ENCODE measurements around the gene UGGT2. TPM values are rescaled to one million over a fixed set of nuclear protein-coding genes. Genes with fewer than 3 reads are reported as not detected.
"Not testable (repeated sequence)": the region's sequence is repeated elsewhere in the genome, so short reads cannot be mapped to it uniquely, and the experiment has no call there.

UGGT2 gene
- total RNA-seq, 1 donor: 63.0 TPM

DNA sequence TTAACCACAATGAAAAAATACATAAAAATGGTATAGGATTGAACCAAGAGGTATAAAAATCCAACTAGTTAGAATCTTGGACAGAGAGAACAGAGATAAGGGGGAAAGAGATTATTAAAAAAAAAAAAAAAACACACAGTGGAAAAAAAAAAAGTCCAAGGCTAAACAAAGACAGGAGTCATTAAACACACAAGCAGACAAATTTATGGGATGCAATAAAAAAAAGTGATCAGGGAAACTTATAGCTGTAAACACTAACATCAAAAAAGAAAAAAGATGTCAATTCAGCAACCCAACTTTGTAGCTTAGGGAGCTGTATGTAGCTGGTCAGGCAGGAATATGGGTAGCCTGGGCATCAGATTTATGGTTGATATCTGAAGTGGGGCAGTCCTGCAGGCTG is 247.3 kb downstream of the UGGT2 start:
- no peak overlapping the region for H3K4me3 ChIP-seq (ENCODE audit: low read depth, low read length)
- TF ChIP-seq, protein P1, sequence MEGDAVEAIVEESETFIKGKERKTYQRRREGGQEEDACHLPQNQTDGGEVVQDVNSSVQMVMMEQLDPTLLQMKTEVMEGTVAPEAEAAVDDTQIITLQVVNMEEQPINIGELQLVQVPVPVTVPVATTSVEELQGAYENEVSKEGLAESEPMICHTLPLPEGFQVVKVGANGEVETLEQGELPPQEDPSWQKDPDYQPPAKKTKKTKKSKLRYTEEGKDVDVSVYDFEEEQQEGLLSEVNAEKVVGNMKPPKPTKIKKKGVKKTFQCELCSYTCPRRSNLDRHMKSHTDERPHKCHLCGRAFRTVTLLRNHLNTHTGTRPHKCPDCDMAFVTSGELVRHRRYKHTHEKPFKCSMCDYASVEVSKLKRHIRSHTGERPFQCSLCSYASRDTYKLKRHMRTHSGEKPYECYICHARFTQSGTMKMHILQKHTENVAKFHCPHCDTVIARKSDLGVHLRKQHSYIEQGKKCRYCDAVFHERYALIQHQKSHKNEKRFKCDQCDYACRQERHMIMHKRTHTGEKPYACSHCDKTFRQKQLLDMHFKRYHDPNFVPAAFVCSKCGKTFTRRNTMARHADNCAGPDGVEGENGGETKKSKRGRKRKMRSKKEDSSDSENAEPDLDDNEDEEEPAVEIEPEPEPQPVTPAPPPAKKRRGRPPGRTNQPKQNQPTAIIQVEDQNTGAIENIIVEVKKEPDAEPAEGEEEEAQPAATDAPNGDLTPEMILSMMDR (IDR thresholded peaks at IDR 0.05; ENCODE audit: insufficient read depth, low read depth, low read length): no peak
- DNase-seq (ENCODE audit: low read depth): no peak

DNA sequence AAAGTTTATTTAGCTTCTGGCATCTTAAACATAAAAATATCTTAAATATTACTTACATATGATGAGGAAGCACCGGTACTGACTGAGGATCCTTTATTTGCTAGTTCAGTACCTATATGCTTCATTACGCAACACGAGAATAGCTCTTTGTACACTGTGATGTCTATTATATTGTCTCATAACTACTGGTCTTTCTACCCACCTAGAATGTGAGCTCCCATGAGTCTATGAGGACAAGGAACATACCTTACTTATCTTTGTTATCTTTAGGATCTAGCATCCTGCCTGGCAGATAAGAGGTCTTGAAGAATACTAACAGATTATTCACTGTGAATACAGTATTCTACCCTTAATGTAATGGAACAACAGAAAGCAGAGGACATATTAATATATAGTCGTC is 251.4 kb downstream of the UGGT2 start:
- no peak overlapping the region for H3K4me3 ChIP-seq (ENCODE audit: low read depth, low read length)
- no peak for DNase-seq (ENCODE audit: low read depth)
- TF ChIP-seq, protein P1 (IDR thresholded peaks at IDR 0.05; ENCODE audit: insufficient read depth, low read depth, low read length): no peak

DNA sequence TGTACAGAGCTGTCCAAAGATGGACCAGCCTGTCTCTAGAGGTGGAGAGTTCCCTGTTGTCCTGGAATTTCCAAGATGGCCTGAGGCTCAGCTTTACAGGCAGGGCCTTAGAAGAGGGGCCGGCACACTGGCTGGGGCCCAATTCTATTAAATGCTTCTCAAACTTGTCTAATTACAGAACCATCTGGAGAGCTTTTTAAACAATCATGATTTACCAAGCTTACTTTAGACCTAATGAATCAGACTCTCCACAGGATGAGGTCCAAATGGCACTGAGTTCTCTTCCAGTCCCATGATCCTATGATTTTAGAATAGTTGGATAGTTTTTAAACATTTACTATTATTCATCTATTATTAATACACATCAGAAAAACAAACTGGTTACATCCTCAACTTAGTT is 252.8 kb downstream of the UGGT2 start:
- TF ChIP-seq, protein P1 (IDR thresholded peaks at IDR 0.05; ENCODE audit: insufficient read depth, low read depth, low read length): no peak
- DNase-seq (ENCODE audit: low read depth): no peak

DNA sequence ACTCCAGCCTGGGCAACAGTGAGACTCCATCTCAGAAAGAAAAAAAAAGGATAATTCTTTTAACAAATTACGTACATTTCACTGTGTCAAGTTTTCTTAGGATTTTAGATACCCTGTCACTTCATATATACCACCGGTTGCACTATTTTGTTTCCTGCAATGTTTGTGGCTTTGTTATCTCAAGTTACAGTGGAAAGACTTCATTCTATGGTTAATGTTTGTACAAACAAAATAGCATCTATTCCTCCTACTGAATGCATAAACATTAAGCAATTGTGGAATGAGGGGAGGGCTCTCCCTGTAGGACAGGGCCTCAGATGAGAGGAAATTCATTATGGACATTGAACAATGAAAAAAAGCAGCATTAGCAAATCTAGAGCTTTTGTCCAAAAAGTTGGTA is 256.2 kb downstream of the UGGT2 start:
- no peak overlapping the region for H3K4me3 ChIP-seq (ENCODE audit: low read depth, low read length)
- DNase-seq (ENCODE audit: low read depth): peak; percentile 65
- TF ChIP-seq, protein P1 (IDR thresholded peaks at IDR 0.05; ENCODE audit: insufficient read depth, low read depth, low read length): no peak

More for the DNA sequence above, 252.8 kb downstream of the UGGT2 start:
- no peak overlapping the region for H3K4me3 ChIP-seq (ENCODE audit: low read depth, low read length)

DNA sequence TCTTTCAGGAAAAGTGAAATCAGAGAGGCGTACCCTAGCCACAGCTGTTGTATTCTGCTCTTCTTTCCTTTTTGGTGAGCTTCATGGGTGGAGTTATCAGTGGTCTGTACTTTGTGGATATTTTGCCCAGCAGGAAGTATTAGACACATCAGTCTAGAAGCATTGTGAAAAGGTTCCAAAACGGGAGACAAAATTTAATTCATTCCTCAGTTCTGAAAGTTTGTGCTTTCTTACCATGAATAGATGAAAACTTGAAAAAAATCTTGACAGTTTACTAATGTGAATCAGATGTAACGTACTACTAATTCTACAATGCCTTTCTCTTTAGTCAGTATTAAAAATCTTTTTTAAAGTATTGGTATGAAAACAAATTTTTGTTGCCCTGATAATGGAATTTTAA is 259.4 kb downstream of the UGGT2 start:
- no peak for DNase-seq (ENCODE audit: low read depth)
- H3K4me3 ChIP-seq (ENCODE audit: low read depth, low read length): no peak overlapping the region
- TF ChIP-seq, protein P1 (IDR thresholded peaks at IDR 0.05; ENCODE audit: insufficient read depth, low read depth, low read length): no peak

DNA sequence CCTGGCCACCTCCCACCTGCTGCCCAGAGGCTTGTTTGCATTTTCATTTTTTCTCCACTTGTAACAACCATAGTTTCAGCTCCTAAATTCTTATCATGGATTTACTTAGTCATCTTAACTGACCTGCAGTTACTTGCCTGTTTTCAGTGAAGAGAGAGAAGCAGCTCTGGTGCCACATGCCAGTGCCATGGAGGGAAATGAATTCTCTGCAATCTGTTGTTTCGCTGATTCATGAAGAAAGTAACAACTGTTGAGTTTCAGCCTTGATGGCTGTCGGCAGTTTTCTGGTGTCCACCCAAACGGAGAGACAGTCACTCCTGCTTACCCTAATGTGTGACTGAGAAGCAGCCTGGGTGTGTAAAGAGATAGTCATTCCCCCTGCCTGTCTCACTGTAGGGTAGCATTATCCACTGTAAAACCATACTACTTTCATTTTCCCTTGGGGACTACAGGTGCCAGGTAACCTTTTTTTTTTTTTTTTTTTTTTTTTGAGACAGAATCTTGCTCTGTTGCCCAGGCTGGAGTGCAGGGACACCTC is 260.1 kb downstream of the UGGT2 start:
- H3K4me3 ChIP-seq (ENCODE audit: low read depth, low read length): no peak overlapping the region
- TF ChIP-seq, protein P1 (IDR thresholded peaks at IDR 0.05; ENCODE audit: insufficient read depth, low read depth, low read length): no peak
- DNase-seq (ENCODE audit: low read depth): no peak

DNA sequence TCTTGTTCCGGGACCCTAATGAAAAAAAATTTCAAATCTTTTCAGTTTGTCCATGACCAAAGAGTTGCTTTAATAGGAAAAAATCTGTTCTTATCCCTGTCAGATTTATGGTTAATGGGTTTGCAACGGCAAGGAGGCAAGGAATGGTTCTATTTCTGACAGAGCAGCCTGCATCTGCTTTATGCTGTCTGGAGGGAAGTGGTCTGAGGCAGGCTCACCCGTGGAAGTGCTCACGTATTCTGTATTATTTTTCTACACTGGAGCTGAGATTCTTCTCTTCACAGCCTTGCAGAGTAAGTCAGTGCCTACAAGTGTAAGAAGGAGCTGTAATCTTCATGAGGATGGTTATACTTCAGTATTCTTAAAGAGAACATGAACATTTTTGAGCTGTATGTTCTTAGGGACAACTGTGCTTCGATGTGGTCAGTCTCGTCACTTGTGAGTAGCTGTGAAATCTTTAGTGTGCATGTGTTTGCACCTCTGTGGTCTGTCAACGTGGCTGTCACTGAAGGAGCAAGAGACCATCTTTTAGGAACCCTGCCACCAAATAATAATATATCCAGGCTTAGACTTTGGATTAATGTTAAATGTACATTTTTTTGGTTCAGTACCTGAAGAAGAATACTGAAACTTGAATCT is 262.0 kb downstream of the UGGT2 start:
- no peak for DNase-seq (ENCODE audit: low read depth)
- H3K4me3 ChIP-seq (ENCODE audit: low read depth, low read length): no peak overlapping the region
- TF ChIP-seq, protein P1 (IDR thresholded peaks at IDR 0.05; ENCODE audit: insufficient read depth, low read depth, low read length): no peak

DNA sequence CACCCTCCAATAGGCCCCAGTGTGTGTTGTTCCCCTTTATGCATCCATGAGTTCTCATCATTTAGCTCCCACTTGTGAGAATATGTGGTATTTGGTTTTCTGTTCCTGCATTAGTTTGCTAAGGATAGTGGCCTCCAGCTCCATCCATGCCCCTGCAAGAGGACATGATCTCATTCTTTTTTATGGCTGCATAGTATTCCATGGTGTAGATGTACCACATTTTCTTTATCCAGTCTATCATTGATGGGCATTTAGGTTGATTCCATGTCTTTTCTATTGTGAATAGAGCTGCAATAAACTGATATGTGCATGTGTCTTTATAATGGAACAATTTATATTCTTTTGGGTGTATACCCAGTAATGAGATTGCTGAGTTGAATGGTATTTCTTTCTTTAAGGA is 263.9 kb downstream of the UGGT2 start:
- H3K4me3 ChIP-seq (ENCODE audit: low read depth, low read length); DNase-seq (ENCODE audit: low read depth): not testable (repeated sequence)

Measured in fibroblast of villous mesenchyme (primary cell).